Prostate gland (tissue), 2 donors: ENCODE results near the gene SRRM3. TPM values are rescaled to one million over a fixed set of nuclear protein-coding genes. Genes with fewer than 3 reads are reported as not detected.
"Not testable (repeated sequence)": the region's sequence is repeated elsewhere in the genome, so short reads cannot be mapped to it uniquely, and the experiment has no call there.

Experiments used
- DNase-seq: peaks from one replicate; pipeline ENCODE4 v3.0.0-alpha.2; 2019; ENCODE audit warnings: low spot score
- H3K27ac ChIP-seq, 2 donors: fragments of 200-600 bp; sonication (generic); 2 replicates each; pipeline ENCODE4 v1.5.1; 2017 to 2019
- H3K27me3 ChIP-seq: fragments of 200-600 bp; sonication (generic); replicated peaks from 2 replicates; pipeline ENCODE4 v1.5.1; 2019; ENCODE audit not compliant: insufficient read depth
- H3K36me3 ChIP-seq, 2 donors: fragments of 200-600 bp; sonication (generic); 1 replicate in 1 of 2; 2 replicates in 1 of 2; pipeline versions ENCODE4 v1.5.1 to v1.8.1; 2017 to 2019
- H3K4me1 ChIP-seq: fragments of 200-600 bp; sonication (generic); replicated peaks from 2 replicates; pipeline ENCODE4 v1.5.1; 2019
- H3K4me3 ChIP-seq, 2 donors: fragments of 200-600 bp; sonication (generic); 2 replicates each; pipeline ENCODE4 v1.5.1; 2017 to 2019
- H3K9me3 ChIP-seq: fragments of 200-600 bp; sonication (generic); 2 replicates; pipeline ENCODE4 v1.5.1; 2017
- CTCF ChIP-seq, 4 experiments: fragments of 200-600 bp in 2 of 4; fragments of 450-650 bp in 2 of 4; sonication (generic) in 2 of 4; IDR thresholded peaks; 1 replicate in 3 of 4; 2 replicates in 1 of 4; pipeline ENCODE4 v1.5.1; 2016 to 2019; ENCODE audit warnings: antibody characterized with exemption in 4 of 4, mild to moderate bottlenecking in 2 of 4, moderate library complexity in 2 of 4
- POLR2A ChIP-seq: fragments of 450-650 bp; IDR thresholded peaks from one replicate; pipeline ENCODE4 v1.6.1; 2016; ENCODE audit warnings: antibody characterized with exemption, mild to moderate bottlenecking
- POLR2AphosphoS5 ChIP-seq: sonication (generic); formaldehyde crosslinking; IDR thresholded peaks from one replicate; pipeline ENCODE4 v1.6.1; 2017; ENCODE audit warnings: antibody characterized with exemption
- WGBS: methylation state at CpG from one replicate; pipeline ENCODE4 v1.1.5; 2018; 5-methylcytosine and 5-hydroxymethylcytosine counted together
- intact Hi-C: fragments of 100-400 bp; cut with DNase I; formaldehyde crosslinking; loops from one replicate; pipeline ENCODE4 v1.14.2; 2022
- total RNA-seq, 2 donors: library from RNA; depleted of rRNA; stranded (reverse); fragments of >200 nt; gene quantifications; one replicate each; pipeline ENCODE4 v1.1.0, GENCODE V29; 2016

SRRM3 gene
- total RNA-seq, 2 donors from 2014 or later: 3.1 to 6.8 TPM

GRCh38 chr7:76204147-76204546 lies 2.5 kb downstream of the SRRM3 start:
- no peaks in the 10 kb centered on the region for H3K36me3 ChIP-seq
- TF ChIP-seq CTCF (IDR thresholded peaks at IDR 0.05) (no peak), POLR2A (no peak), POLR2AphosphoS5 (no peak)
- WGBS: 50% methylated on average over 2 of the region's 2 CpGs
- no peaks in the 10 kb centered on the region for H3K9me3 ChIP-seq
- DNase-seq: no peak
- H3K4me3 ChIP-seq: no peak overlapping the region
- H3K27me3 ChIP-seq: peaks cover 5% of the 10 kb centered on the region
- intact Hi-C loops: no loop called here
- H3K4me1 ChIP-seq: no peaks in the 10 kb centered on the region
- no peak overlapping the region for H3K27ac ChIP-seq

- no peak for DNase-seq
- no peak overlapping the region for H3K27ac ChIP-seq
Observed at GRCh38 chr7:76206633-76207032, 4.9 kb downstream of the SRRM3 start.

GRCh38 chr7:76209310-76209709 lies 7.6 kb downstream of the SRRM3 start:
- H3K27ac ChIP-seq: no peak overlapping the region
- TF ChIP-seq CTCF (IDR thresholded peaks at IDR 0.05) (no peak), POLR2A (no peak), POLR2AphosphoS5 (no peak)
- no peaks in the 10 kb centered on the region for H3K27me3 ChIP-seq
- no peaks in the 10 kb centered on the region for H3K36me3 ChIP-seq
- DNase-seq: no peak
- intact Hi-C loops: no loop called here
- H3K4me3 ChIP-seq: no peak overlapping the region
- no peaks in the 10 kb centered on the region for H3K4me1 ChIP-seq
- WGBS: 48% methylated on average over 1 of the region's 1 CpG
- H3K9me3 ChIP-seq: no peaks in the 10 kb centered on the region

More at GRCh38 chr7:76206633-76207032, 4.9 kb downstream of the SRRM3 start:
- intact Hi-C loops: no loop called here
- WGBS: 39% methylated on average over 7 of the region's 12 CpGs
- no peaks in the 10 kb centered on the region for H3K36me3 ChIP-seq
- H3K4me1 ChIP-seq: no peaks in the 10 kb centered on the region
- H3K9me3 ChIP-seq: no peaks in the 10 kb centered on the region
- no peak overlapping the region for H3K4me3 ChIP-seq
- H3K27me3 ChIP-seq: peaks cover 5% of the 10 kb centered on the region
- TF ChIP-seq CTCF (IDR thresholded peaks at IDR 0.05) (no peak), POLR2A (no peak), POLR2AphosphoS5 (no peak)

GRCh38 chr7:76211216-76211615 lies 9.5 kb downstream of the SRRM3 start:
- Histone ChIP-seq H3K4me1 (no peaks in the 10 kb centered on the region), H3K27ac (no peak overlapping the region), H3K36me3 (no peaks in the 10 kb centered on the region), H3K9me3 (no peaks in the 10 kb centered on the region), H3K27me3 (no peaks in the 10 kb centered on the region), H3K4me3 (no peak overlapping the region)
- no peak for DNase-seq
- TF ChIP-seq POLR2A (no peak), POLR2AphosphoS5 (no peak), CTCF (IDR thresholded peaks at IDR 0.05) (no peak)
- 60% methylated on average over 11 of the region's 11 CpGs for WGBS
- intact Hi-C loops: no loop called here

GRCh38 chr7:76215349-76215748 lies 13.7 kb downstream of the SRRM3 start:
- H3K9me3 ChIP-seq, H3K4me1 ChIP-seq, intact Hi-C loops, H3K27ac ChIP-seq, DNase-seq, H3K36me3 ChIP-seq, H3K4me3 ChIP-seq, H3K27me3 ChIP-seq: not testable (repeated sequence)
- 90% methylated on average over 4 of the region's 4 CpGs for WGBS
